ENCODE data around the gene CCDC33.

Gene CCDC33

DNA sequence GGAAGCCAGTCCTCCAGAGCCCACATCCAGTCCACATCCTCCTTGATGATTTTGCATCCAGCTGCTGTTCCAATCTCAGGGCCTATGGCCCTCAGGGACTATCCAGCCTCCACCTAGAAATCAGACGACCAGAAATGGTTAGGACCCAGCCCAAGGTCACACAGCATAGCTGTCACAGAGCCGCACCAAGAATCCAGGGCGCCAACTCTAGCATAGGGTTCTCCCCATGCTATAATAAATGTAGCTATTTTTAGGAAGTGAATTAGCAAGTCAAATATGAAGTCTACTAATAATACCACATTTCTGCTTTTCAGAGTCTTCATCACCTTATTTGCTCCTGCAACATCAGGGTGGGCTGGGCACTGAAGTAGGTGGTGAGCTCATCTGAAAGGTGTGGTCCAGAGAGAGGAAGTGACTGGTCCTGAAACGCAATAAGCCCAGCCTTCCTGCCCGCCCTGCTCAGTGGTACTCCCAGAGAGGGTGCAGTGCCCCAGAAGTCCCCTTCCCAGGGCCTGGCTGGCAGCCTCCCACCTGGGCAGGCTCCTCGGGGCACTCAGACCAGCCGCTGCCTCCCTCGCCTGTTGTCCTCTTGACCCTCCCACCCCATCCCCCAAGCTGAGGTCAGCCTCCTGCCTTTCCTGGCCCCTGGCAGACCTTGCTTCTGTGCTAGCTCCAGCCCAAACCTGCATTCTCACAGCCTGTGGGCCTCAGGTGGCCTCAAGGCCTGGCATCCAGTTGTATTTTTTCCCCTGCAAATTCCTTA is 148.9 kb downstream of the CCDC33 start:
- DNase-seq = no peak

DNA sequence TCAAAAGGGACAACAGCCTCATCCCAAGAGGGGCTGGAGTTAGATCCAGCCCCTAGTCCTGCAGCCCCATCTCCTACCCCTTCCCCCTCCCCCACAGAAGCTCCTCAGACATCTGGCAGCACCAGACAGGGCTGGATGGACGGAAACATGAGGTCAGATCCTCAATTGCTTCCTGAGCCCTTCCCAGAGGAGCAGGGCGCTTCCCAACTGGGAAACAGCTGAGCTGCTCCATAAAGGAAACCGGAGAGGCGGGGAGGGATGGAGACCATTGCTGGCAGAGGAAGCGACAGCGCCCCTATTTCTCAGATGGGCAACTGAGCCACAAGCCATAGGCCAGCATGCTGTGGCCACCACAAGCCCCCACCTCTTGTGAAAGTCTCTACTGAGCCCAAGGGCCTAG is 149.6 kb downstream of the CCDC33 start:
- no peak for DNase-seq

All from cerebellar nuclear complex (tissue), 1 donor.